ENCODE data around the gene MROH2B.
"Not testable (repeated sequence)": the region's sequence is repeated elsewhere in the genome, so short reads cannot be mapped to it uniquely, and the experiment has no call there.

The MROH2B gene

GRCh38 chr5:41071242-41071641 is at the start of gene MROH2B:
Gene MROH2B, minus strand, starts transcription at chr5:41071342. Its CDS starts 490 bp downstream, at chr5:41070852.
- no peak for DNase-seq

- DNase-seq = no peak
Observed at GRCh38 chr5:41120600-41120999, 49.5 kb upstream of the MROH2B start.

GRCh38 chr5:41118177-41118576 is 47.0 kb upstream of the MROH2B start:
- DNase-seq = no peak

- no peak for DNase-seq
Observed at GRCh38 chr5:41115281-41115680, 44.1 kb upstream of the MROH2B start.

GRCh38 chr5:41112486-41113455 is 41.6 kb upstream of the MROH2B start:
- DNase-seq = no peak

- DNase-seq = no peak
Observed at GRCh38 chr5:41109186-41109585, 38.0 kb upstream of the MROH2B start.

- DNase-seq = no peak
Observed at GRCh38 chr5:41102341-41102740, 31.2 kb upstream of the MROH2B start.

- DNase-seq = no peak
Observed at GRCh38 chr5:41097642-41098041, 26.5 kb upstream of the MROH2B start.

- no peak for DNase-seq
Observed at GRCh38 chr5:41095324-41096101, 24.4 kb upstream of the MROH2B start.

- DNase-seq = no peak
Observed at GRCh38 chr5:41094871-41095270, 23.7 kb upstream of the MROH2B start.

GRCh38 chr5:41093803-41094202 is 22.7 kb upstream of the MROH2B start:
- DNase-seq = no peak

- no peak for DNase-seq
Observed at GRCh38 chr5:41087461-41087860, 16.3 kb upstream of the MROH2B start.

- DNase-seq = no peak
Observed at GRCh38 chr5:41083306-41083705, 12.2 kb upstream of the MROH2B start.

- no peak for DNase-seq
Observed at GRCh38 chr5:41071975-41072374, 833 bp upstream of the MROH2B start.

GRCh38 chr5:41067714-41068568 is 3.2 kb downstream of the MROH2B start:
- DNase-seq = no peak

- no peak for DNase-seq
Observed at GRCh38 chr5:41065691-41066335, 5.3 kb downstream of the MROH2B start.

- no peak for DNase-seq
Observed at GRCh38 chr5:41057940-41058339, 13.2 kb downstream of the MROH2B start.

GRCh38 chr5:41057231-41057630 is 13.9 kb downstream of the MROH2B start:
- DNase-seq = no peak

GRCh38 chr5:41048986-41049385 is 22.2 kb downstream of the MROH2B start:
- no peak for DNase-seq

GRCh38 chr5:41043109-41043747 is 27.9 kb downstream of the MROH2B start:
- DNase-seq = no peak

GRCh38 chr5:41032973-41033372 is 38.2 kb downstream of the MROH2B start:
- no peak for DNase-seq

GRCh38 chr5:41022600-41022999 is 48.5 kb downstream of the MROH2B start:
- not testable (repeated sequence) for DNase-seq
